ENCODE results near the gene MIER3. TPM values are rescaled to one million over a fixed set of nuclear protein-coding genes. Genes with fewer than 3 reads are reported as not detected.

MIER3 gene
- total RNA-seq, 2 donors from 2014 or later, result 48.3 to 51.8 TPM

GRCh38 chr5:56922922-56923321 is 29.0 kb downstream of the MIER3 start:
- Mint-ChIP-seq H3K27ac (no peak overlapping the region), H3K36me3 (ENCODE audit: low read depth) (peaks cover 69% of the 10 kb centered on the region), H3K27me3 (ENCODE audit: insufficient read depth) (no peaks in the 10 kb centered on the region), H3K4me1 (peaks cover 3% of the 10 kb centered on the region), H3K9me3 (peaks cover 33% of the 10 kb centered on the region), H3K4me3 (no peak overlapping the region)
- Histone ChIP-seq H3K9me3 (ENCODE audit: control insufficient read depth, low read length) (peaks cover 45% of the 10 kb centered on the region), H3K9ac (ENCODE audit: extremely low read depth, low read length, poor library complexity, severe bottlenecking) (no peak overlapping the region), H3K27ac (ENCODE audit: low read depth, low read length) (no peak overlapping the region), H3K4me3 (ENCODE audit: low read length) (peak overlapping the region; percentile 7), H3K27me3 (ENCODE audit: control insufficient read depth, insufficient read depth, low read length, poor library complexity, severe bottlenecking) (no peaks in the 10 kb centered on the region), H3K4me1 (ENCODE audit: control insufficient read depth, insufficient read depth, low read length) (no peaks in the 10 kb centered on the region), H3K36me3 (ENCODE audit: control insufficient read depth, insufficient read depth, low read length) (peaks cover 89% of the 10 kb centered on the region)
- TF ChIP-seq CTCF (conservative IDR thresholded peaks at IDR 0.05), result no peak
- 92 to 98% methylated on average over 5 to 6 of the region's 6 CpGs for WGBS, 2 experiments (ENCODE audit: insufficient coverage in 1 of 2, insufficient read length in 1 of 2)
- DNase-seq, result no peak

GRCh38 chr5:56919942-56920662 is 31.8 kb downstream of the MIER3 start:
- no peak for DNase-seq
- Histone ChIP-seq H3K4me1 (ENCODE audit: control insufficient read depth, insufficient read depth, low read length) (no peaks in the 10 kb centered on the region), H3K9me3 (ENCODE audit: control insufficient read depth, low read length) (peaks cover 27% of the 10 kb centered on the region), H3K4me3 (ENCODE audit: low read length) (no peak overlapping the region), H3K9ac (ENCODE audit: extremely low read depth, low read length, poor library complexity, severe bottlenecking) (no peak overlapping the region), H3K27ac (ENCODE audit: low read depth, low read length) (no peak overlapping the region), H3K27me3 (ENCODE audit: control insufficient read depth, insufficient read depth, low read length, poor library complexity, severe bottlenecking) (no peaks in the 10 kb centered on the region), H3K36me3 (ENCODE audit: control insufficient read depth, insufficient read depth, low read length) (peaks cover 61% of the 10 kb centered on the region)
- H3K27me3 Mint-ChIP-seq (ENCODE audit: insufficient read depth), result no peaks in the 10 kb centered on the region
- 88% methylated on average over 1 of the region's 1 CpG; no CpG with 5 or more reads in 1 of the 2 experiments for WGBS, 2 experiments (ENCODE audit: insufficient coverage in 1 of 2, insufficient read length in 1 of 2)
- H3K9me3 Mint-ChIP-seq, result peaks cover 24% of the 10 kb centered on the region
- no peak overlapping the region for H3K4me3 Mint-ChIP-seq
- H3K36me3 Mint-ChIP-seq (ENCODE audit: low read depth), result peaks cover 50% of the 10 kb centered on the region
- H3K27ac Mint-ChIP-seq, result no peak overlapping the region
- H3K4me1 Mint-ChIP-seq, result peaks cover 4% of the 10 kb centered on the region
- TF ChIP-seq CTCF (conservative IDR thresholded peaks at IDR 0.05), result no peak

GRCh38 chr5:56918054-56918453 is 33.9 kb downstream of the MIER3 start:
- peak overlapping the region; percentile 16 for H3K27ac Mint-ChIP-seq
- no peaks in the 10 kb centered on the region for H3K27me3 Mint-ChIP-seq (ENCODE audit: insufficient read depth)
- peaks cover 7% of the 10 kb centered on the region for H3K9me3 ChIP-seq (ENCODE audit: control insufficient read depth, low read length)
- H3K4me1 ChIP-seq (ENCODE audit: control insufficient read depth, insufficient read depth, low read length), result no peaks in the 10 kb centered on the region
- H3K27ac ChIP-seq (ENCODE audit: low read depth, low read length), result no peak overlapping the region
- peaks cover 41% of the 10 kb centered on the region for H3K36me3 ChIP-seq (ENCODE audit: control insufficient read depth, insufficient read depth, low read length)
- 88 to 100% methylated on average over 1 to 2 of the region's 2 CpGs for WGBS, 2 experiments (ENCODE audit: insufficient coverage in 1 of 2, insufficient read length in 1 of 2)
- H3K4me3 Mint-ChIP-seq, result no peak overlapping the region
- peak; percentile 65 for DNase-seq
- H3K27me3 ChIP-seq (ENCODE audit: control insufficient read depth, insufficient read depth, low read length, poor library complexity, severe bottlenecking), result no peaks in the 10 kb centered on the region
- H3K4me1 Mint-ChIP-seq, result peaks cover 4% of the 10 kb centered on the region
- no peak overlapping the region for H3K9ac ChIP-seq (ENCODE audit: extremely low read depth, low read length, poor library complexity, severe bottlenecking)
- no peak for TF ChIP-seq CTCF (conservative IDR thresholded peaks at IDR 0.05)
- H3K9me3 Mint-ChIP-seq, result peaks cover 8% of the 10 kb centered on the region
- H3K4me3 ChIP-seq (ENCODE audit: low read length), result no peak overlapping the region
- H3K36me3 Mint-ChIP-seq (ENCODE audit: low read depth), result peaks cover 35% of the 10 kb centered on the region

Data from endodermal cell (in vitro differentiated cells).